GM19455 (cell line): ENCODE data around the gene PPP6R2.
A peak's percentile ranks its signal among the peaks of the same experiment; 100 is the strongest.
"Not testable (repeated sequence)": the region's sequence is repeated elsewhere in the genome, so short reads cannot be mapped to it uniquely, and the experiment has no call there.

ENCODE experiments used
- ATAC-seq: cut with Tn5 transposase; IDR thresholded peaks from one replicate; pipeline ENCODE4 v1.9.1; 2021; ENCODE audit not compliant: unreplicated experiment

Gene PPP6R2

DNA sequence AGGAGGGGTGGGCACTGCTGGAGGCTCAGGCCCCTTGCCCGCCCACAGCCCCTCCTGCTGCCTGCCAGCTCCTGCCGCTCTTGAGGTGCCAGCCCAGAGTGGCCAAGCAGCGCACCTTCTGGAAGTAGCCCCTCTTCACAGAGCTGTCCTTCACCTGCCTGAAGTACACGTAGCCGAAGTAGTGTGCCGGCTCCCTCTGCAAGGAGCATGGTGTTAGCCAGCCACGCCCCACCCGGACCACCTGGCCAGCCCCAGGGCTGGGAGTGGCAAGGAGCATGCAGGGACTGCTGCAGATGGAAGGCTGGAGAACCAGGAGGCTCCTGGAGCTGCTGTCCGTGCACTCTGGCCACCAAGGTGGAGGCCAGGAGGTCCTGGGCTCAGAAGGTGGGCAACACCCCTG, 25.9 kb upstream of the PPP6R2 start:
- no peak for ATAC-seq

DNA sequence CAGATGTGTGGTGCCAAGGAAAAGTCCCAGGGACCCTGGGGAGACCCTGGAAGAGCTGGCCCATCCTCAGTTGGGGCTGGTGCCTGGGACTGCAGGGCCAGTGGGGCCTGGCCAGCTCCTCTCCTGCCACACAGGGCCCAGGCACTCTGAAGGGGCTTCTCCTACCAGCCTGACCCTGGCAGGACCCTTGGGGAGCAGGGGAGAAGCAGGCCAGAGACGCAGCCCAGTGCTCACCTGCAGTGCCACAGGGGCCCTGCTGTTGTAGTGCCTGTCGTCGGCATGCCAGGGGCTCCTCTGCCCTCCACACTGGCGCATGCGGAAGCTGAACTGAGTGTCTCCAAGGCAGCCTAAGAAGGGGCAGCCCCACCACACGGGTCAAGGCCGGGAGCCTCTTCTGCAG, 25.5 kb upstream of the PPP6R2 start:
- no peak for ATAC-seq

DNA sequence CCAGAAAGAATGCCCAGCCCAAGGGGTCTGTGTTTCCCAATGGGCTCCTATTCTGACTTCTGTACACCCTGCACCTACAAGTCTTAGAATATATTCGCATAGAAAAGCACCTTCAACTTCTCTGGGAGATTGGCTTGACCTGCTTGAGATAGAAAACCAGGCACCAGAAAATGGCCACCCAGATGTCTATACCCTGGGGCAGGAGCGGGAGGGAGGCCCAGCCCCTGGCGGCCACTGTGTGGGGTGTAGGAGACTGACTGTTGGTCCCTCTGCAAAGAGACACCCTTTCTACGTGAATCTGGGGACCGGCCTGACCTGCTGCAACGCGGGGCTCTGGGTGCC, 24.8 kb upstream of the PPP6R2 start:
- no peak for ATAC-seq

DNA sequence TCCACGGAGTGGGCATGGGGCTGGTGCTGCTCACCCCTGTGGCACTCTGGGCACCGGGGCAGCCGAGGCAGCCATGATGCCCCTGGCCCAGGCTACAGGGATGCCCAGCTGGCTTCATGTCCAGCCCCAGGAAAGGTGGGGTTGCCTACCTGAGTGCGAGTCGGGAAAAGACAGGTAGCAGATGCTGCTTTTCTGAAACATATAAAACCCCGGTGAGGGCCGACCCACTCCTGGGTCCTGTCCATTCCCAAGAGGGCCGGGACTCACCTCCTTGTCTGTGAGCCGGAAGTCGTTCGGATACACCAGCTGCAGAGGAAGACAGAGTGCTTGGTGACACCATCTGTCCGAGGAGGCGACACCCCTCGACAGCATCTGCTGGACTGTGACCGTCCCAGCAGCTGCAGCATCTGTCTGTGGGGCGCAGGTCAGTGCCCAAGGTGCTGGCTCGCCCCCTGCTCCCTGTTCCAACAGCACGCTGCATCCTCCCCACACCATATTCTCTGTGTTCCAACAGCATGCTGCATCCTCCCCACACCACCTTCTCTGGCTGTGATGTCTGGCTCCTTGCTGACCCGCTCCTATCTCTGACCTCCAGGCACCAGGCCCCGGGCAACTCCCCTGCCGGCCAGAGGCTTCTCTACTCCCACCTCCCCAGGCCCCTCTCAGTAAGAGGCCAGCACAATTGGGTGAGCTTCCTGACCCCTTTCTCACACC, 24.3 kb upstream of the PPP6R2 start:
- no peak for ATAC-seq

DNA sequence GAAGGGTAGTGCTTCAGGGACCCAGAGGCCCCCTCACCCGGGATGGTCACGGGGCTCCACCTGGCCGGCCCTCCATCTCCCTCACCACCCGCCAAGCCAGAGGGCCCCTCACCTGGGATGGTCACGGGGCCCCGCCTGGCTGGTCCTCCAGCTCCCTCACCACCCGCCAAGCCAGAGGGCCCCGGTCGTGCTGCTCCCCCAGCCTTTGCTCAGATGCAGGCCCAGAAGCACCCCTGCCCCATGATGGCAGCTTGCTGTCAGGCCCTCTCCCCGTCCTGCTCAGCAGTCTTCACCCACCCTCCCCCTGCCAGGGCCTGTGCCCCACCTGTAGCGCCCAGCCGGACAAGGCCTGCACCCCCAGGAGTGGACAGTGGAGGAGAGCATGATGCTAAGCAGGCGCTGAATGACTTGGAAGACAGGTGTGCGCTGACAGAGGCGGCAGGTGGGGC, 23.6 kb upstream of the PPP6R2 start:
- no peak for ATAC-seq

DNA sequence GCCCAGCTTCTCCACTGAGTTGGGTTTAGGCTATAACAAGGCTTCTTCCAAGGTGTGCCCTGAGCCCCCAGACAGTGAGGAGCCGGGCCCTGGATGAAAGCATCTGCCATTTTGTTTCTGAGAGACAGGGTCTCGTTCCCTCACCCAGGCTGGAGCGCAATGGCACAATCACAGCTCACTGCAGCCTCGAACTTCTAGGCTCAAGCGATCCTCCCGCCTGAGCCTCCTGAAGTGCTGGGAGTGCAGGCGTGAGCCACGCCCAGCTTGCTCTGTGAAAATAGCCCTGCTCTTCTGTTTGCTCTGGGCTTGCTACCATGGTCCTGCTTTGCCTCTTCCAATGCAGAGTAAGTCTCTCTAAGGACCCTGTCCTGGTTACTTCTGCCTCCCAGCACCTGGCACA, 23.0 kb upstream of the PPP6R2 start:
- ATAC-seq: no peak

DNA sequence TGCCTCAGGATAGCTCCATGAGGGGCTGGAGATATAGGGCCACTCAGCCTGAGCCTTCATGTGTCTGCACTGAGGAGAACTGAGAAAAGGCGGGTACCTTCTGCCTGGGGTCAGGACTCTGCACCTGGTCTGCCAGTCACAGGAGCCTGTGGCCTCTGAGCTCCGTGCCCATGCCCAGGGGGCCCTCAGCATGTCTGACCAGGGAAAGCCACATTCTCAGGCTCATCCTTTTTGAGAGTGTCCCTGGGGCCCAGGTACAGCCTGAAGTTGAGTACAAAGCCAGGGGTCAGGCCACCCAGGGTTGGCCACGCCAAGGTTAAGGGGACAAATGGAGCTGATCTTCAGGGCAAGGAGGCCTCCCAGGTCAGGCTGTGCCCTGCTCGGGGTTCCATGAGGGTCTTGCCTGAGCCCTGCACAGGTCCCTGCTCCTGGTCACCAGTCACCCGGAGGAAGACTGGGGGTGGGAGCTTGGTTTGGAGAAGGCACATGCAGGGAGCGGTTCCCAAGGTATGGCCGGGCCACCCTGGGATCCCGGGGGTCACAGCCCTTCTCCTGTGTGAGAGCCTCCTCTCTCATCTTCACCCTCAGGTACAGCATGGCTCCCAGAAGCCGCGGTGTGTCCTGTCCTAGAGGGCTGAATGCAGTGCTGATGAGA, 22.3 kb upstream of the PPP6R2 start:
- no peak for ATAC-seq

DNA sequence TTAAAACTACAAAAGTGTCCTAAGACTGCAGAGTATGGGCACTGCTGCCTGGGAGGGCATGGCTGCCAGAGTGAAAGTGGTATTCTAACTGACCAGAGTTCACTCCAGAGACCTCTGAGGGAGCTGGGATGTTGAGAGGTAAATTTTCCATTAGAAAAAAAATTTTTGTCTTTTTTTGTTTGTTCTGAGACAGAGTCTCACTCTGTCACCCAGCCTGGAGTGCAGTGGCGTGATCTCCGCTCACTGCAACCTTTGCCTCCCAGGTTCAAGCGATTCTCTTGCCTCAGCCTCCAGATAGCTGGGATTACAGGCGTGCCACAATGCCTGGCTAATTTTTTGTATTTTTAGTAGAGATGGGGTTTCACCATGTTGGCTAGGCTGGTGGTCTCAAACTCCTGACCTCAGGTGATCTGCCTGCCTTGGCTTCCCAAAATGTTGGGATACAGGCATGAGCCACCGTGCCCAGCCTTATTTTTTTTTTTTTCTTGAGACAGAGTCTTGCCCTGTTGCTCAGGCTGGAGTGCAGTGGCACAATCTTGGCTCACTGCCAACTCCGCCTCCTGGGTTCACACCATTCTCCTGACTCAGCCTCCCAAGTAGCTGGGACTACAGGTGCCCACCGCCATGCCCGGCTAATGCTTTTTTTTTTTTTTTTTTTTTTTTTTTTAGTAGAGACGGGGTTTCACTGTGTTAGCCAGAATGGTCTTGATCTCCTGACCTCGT, 20.6 kb upstream of the PPP6R2 start:
- ATAC-seq: not testable (repeated sequence)

DNA sequence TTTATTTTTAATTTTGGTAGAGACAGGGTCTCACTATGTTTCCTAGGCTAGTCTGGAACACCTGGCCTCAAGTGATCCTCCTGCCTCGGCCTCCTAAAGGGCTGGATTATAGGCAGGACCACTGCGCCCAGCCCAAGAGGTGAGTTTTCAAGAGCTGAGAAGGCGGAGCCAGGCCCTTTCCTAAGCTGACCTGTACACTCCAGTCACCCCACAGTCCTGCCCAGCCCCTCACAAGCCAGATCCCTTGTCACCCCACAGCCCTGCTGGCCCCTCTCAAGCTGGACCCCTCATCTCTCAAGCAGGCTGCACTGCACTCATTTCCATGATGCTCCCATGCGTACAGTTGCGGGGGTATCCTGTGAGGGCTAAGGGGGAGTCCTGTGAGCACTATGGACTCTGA, 19.2 kb upstream of the PPP6R2 start:
- ATAC-seq: no peak

DNA sequence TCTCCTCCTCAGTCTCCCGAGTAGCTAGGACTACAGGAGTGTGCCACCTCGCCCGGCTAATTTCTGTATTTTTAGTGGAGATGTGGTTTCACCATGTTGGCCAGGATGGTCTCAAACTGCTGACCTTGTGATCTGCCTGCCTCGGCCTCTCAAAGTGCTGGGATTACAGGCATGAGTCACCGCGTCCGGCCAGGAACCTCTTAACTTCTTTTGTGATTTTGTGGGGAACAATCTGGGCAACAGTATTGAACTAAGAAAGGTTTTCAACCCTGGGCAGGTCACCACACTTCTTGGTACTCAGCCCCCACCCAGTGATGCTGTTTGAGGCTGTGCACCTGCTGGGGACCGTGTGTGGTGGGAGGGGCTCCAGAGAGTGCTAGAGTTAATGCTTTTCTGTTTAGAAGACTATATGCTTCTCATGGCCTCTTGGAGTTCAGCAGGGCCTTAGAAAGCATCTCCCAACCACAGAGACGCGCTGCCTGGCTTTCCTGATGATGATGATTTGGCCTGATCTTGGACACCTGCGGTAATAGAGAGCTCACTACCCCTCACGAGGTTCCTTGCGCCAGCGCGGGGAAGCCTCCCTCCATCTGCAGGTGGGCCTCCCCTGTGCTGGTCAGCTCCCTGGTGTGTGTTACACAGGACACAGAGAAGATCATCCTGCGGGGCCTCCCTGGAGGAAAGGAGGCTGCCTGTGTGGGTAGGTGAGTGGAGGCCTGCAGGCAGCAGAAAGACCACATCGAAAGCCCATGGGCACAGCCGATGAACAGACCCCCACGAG, 17.5 kb upstream of the PPP6R2 start:
- ATAC-seq: no peak

DNA sequence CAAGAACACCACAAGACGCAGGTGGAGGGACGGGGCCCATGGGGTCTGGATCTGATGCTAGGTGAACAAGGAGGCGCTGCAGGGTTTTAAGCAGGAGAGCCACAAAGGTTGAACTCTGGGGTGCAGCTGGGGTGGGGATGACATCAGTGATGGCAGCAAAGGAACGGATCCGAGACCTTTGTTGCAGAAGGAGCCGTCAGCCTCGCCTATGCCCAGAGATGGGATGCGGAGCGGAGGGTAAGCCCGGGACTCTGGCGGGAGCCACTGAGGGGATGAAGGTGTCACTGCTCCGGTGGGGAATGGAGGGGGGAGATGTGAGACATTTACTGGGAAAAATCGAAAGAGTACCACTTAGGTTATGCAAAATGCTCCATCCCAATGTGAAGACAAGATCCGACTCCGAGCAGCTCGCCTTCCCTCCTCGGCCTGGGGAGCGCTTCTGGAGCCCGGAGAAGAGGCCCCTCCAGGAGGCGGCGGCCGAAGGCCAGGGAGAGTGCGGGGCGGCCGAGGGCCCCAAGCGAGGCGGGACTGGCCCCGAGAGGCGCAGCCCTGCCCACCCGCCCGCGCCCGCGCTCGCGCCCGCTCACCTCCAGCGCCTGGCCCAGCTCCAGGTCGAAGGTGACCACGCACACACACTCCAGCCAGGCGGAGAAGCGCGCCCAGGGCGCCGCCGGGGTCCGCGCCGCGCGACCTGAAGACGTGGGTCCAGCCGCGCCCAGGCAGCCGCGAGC, 16.7 kb upstream of the PPP6R2 start:
- no peak for ATAC-seq

DNA sequence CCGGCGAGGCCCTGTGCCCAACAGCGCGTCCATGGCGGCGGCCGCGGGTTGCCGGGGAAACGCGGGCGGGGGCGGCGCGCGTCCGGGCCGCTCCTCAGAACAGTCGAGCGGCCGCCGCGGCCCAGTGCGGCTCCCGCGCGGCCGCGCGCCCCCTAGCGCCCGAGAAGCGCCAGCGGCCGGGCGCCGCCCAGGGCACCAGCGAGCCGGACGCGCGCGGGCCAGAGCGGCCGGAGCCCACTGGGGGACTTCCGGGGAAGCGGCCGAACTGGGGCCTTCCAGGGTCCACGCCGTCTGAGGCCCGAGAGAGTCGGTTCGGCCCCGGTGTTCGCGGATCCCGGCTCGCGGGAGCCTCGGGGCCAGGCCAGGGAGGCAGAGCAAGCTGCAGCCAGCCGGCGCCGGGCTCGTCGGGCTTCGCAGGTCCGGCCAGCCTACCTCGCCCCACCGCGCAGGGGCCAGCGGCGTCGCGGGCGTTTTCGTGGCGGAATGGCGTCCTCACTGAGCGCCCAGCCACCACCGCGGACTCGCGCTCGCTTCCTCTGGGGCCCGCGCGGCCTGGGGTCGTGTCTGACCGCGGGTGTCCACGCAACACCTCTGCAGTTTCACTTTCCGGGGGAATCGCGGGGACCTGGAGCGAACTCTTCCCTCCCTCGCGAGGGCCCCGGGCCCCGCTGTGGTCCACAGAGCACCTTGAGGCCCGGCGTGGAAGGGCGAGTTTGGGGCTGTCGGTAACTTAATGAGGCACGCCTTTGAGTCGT, 16.0 kb upstream of the PPP6R2 start, which contains the start of gene DENND6B:
TSS of gene DENND6B (minus strand) at position 57 of the 755 bp plus-strand sequence. CDS start at position 33, 24 bp downstream.
- ATAC-seq: peak; percentile 68

DNA sequence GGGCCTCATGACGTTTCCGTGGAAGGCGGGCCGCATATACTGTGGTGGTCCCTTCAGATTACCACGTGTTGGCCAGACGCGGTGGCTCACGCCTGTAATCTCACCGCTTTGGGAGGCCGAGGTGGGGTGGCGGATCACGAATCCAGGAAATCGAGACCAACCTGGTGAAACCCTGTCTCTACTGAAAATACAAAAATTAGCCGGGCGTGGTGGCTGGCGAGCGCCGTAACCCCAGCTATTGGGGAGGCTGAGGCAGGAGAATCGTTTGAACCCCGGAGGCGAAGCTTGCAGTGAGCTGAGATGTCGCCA, 15.5 kb upstream of the PPP6R2 start:
- no peak for ATAC-seq

DNA sequence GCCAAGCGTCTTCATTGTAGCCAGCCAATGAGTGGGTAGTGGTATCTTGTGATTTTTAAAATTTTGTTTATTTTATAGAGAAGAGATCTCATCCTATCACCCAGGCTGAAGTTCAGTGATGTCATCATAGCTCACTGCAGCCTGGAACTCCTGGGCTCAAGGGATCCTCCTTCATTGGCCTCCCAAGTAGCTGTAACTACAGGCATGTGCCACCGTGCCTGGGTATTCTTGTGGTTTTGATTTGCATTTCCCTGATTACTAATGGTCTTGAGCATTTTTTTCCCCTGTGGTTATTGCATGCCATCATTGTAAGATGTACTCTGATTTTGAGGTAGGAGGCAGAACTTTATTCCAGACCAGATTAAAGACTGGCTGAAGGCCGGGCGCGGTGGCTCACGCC, 13.9 kb upstream of the PPP6R2 start:
- no peak for ATAC-seq

DNA sequence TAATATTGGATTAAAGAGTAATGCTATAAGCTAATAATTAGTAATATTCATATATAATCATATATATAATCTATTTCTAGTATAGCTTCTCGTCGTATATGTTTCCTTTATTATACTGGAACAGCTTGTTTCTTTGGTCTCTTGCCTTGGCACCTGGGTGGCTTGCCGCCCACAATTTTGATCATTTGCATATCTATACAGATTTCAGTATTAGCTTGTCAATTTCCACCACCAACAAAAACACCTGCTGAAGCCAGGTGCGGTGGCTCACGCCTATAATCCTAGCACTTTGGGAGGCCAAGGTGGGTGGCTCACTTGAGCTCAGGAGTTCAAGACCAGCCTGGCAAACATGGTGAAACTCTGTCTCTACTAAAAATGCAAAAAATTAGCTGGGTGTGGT, 8.7 kb upstream of the PPP6R2 start:
- not testable (repeated sequence) for ATAC-seq

DNA sequence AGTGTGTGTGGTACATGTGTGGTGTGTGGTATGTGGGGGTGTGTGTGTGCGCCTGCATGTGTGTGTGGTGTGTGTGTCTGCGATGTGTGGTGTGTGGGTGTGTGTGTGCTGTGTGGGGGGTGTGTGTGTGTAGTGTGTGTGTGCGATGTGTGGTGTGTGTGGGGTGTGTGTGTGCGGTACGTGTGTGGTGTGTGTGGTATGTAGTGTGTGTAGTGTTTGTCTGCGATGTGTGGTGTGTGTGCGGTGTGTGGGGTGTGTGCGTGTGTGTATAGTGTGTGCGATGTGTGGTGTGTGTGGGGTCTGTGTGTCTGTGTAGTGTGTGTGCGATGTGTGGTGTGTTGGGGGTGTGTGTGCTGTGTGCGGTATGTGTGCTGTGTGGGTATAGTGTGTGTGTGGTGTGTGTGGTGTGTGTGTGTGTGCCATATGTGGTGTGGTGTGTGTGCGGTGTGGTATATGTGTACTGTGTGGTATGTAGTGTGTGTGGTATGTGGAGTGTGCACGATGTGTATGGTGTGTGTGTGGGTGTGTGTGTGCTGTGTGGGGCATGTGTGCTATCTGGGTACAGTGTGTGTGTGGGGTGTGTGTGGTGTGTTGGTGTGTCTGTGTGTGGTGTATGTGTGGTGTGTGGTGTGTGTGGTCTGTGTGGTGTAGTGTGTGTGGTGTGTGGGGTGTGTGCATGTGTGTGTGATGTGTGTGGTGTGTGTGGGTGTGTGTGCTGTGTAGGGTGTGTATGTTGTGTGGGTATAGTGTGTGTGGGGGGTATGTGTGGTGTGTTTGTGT, 5.7 kb upstream of the PPP6R2 start:
- no peak for ATAC-seq

DNA sequence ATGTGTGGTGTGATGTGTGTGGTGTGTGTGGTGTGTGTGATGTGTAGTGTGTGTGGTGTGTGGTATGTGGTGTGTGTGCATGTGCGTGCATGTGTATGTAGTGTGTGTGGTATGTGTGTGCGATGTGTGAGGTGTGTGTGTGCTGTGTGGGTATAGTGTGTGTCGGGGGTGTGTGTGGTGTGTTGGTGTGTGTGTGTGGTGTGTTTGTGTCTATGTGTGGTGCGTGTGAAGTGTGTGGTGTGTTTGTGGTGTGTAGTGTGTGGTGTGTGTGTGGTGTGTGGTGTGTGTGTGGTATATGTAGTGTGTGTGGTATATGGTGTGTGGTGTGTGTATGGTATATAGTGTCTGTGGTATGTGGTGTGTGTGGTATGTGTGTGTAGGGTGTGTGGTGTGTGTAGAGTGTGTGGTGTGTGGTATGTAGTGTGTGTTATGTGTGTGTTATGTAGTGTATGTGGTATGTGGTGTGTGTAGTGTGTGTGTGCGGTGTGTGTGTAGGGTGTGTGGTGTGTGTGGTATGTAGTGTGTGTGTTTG, 5.0 kb upstream of the PPP6R2 start:
- ATAC-seq: no peak

DNA sequence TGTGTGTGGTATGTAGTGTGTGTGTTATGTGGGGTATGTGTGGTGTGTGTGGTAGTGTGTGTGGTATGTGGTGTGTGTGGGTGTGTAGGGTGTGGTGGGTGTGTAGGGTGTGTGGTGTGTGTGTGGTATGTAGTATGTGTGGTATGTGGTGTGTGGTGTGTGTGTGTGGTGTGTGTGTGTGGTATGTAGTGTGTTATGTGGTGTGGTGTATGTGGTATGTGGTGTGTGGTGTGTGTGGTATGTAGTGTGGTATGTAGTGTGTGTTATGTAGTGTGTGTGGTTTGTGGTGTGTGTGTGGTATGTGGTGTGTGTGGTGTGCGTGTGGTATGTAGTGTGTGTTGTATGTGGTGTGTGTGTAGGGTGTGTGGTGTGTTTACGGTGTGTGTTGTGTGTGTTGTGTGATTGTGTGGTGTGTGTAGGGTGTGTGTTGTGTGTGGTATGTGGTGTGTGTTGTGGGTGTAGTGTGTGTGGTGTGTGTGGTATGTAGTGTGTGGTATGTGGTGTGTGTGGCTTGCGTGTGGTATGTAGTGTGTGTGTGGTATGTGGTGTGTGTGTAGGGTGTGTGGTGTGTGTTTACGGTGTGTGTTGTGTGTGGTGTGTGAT, 4.2 kb upstream of the PPP6R2 start:
- no peak for ATAC-seq
